ENCODE results near the gene AQP1. TPM values are rescaled to one million over a fixed set of nuclear protein-coding genes. Genes with fewer than 3 reads are reported as not detected.
A peak's percentile ranks its signal among the peaks of the same experiment; 100 is the strongest.

The AQP1 gene
- total and polyA plus RNA-seq, 2 experiments from 2014 or later = 0.33 to 0.54 TPM

- Histone ChIP-seq H3K4me1 (ENCODE audit: insufficient read depth) (peaks cover 26% of the 10 kb centered on the region), H3K79me2 (ENCODE audit: insufficient read depth) (no peaks in the 10 kb centered on the region), H3K9me3 (ENCODE audit: low read depth) (no peaks in the 10 kb centered on the region), H3K36me3 (ENCODE audit: low read depth) (no peaks in the 10 kb centered on the region), H3K9me2 (ENCODE audit: insufficient read depth) (no peaks in the 10 kb centered on the region), H3K4me2 (ENCODE audit: unreplicated experiment) (peak overlapping the region; percentile 53), H3F3A (ENCODE audit: insufficient read depth) (no peaks in the 10 kb centered on the region), H3K9ac (peak overlapping the region; percentile 34; the same call in 1 of the 2 replicates), H2AFZ (no peak overlapping the region), H3K27me3 (replicated peaks; ENCODE audit: insufficient read depth) (no peaks in the 10 kb centered on the region), H3K27ac (peak overlapping the region; percentile 46), H4K20me1 (ENCODE audit: insufficient read depth) (no peaks in the 10 kb centered on the region), H3K4me3 (no peak overlapping the region)
- WGBS, 2 experiments (ENCODE audit: low coverage in 1 of 2, low lambda C conversion rate in 2 of 2, missing lambda C conversion rate in 2 of 2) = 62 to 68% methylated on average over 7 of the region's 7 CpGs
- TF ChIP-seq EZH2phosphoT487 (IDR thresholded peaks at IDR 0.05; ENCODE audit: insufficient read depth, low read depth) (no peak), EZH2 (IDR thresholded peaks at IDR 0.05; ENCODE audit: insufficient read depth, poor library complexity, severe bottlenecking) (no peak)
- in situ Hi-C loops (cut with MboI) = no loop called here
- DNase-seq = peak; percentile 61
Observed at GRCh38 chr7:30906014-30906413, 5.6 kb upstream of the AQP1 start.

GRCh38 chr7:30906515-30907240 lies 5.0 kb upstream of the AQP1 start:
- Histone ChIP-seq H3K4me3 (no peak overlapping the region), H3K27ac (peak overlapping the region; percentile 46), H3K9me3 (ENCODE audit: low read depth) (no peaks in the 10 kb centered on the region), H2AFZ (no peak overlapping the region), H3K4me1 (ENCODE audit: insufficient read depth) (peaks cover 26% of the 10 kb centered on the region), H3K9ac (peak overlapping the region; percentile 47; the same call in 1 of the 2 replicates), H3K27me3 (replicated peaks; ENCODE audit: insufficient read depth) (no peaks in the 10 kb centered on the region), H4K20me1 (ENCODE audit: insufficient read depth) (no peaks in the 10 kb centered on the region), H3K9me2 (ENCODE audit: insufficient read depth) (no peaks in the 10 kb centered on the region), H3K79me2 (ENCODE audit: insufficient read depth) (no peaks in the 10 kb centered on the region), H3K36me3 (ENCODE audit: low read depth) (no peaks in the 10 kb centered on the region), H3F3A (ENCODE audit: insufficient read depth) (no peaks in the 10 kb centered on the region), H3K4me2 (ENCODE audit: unreplicated experiment) (peak overlapping the region; percentile 53)
- in situ Hi-C loops (cut with MboI) = no loop called here
- no peak for TF ChIP-seq EZH2phosphoT487 (IDR thresholded peaks at IDR 0.05; ENCODE audit: insufficient read depth, low read depth)
- no peak for TF ChIP-seq EZH2 (IDR thresholded peaks at IDR 0.05; ENCODE audit: insufficient read depth, poor library complexity, severe bottlenecking)
- peak; percentile 92 for DNase-seq
- WGBS, 2 experiments (ENCODE audit: low coverage in 1 of 2, low lambda C conversion rate in 2 of 2, missing lambda C conversion rate in 2 of 2) = 40 to 44% methylated on average over 9 to 11 of the region's 11 CpGs

GRCh38 chr7:30907527-30908267 lies 4.0 kb upstream of the AQP1 start:
- peak; percentile 57 for DNase-seq
- in situ Hi-C loops (cut with MboI) = no loop called here
- H3K27ac ChIP-seq = no peak overlapping the region; the same call in 1 of the 2 replicates

GRCh38 chr7:30908681-30909080 lies 3.0 kb upstream of the AQP1 start:
- no peak overlapping the region for H3K4me2 ChIP-seq (ENCODE audit: unreplicated experiment)
- no peak overlapping the region for H3K9ac ChIP-seq

More at GRCh38 chr7:30907527-30908267, 4.0 kb upstream of the AQP1 start:
- Histone ChIP-seq H3K4me3 (no peak overlapping the region), H3K36me3 (ENCODE audit: low read depth) (no peaks in the 10 kb centered on the region), H3K9me3 (ENCODE audit: low read depth) (no peaks in the 10 kb centered on the region), H3K27me3 (replicated peaks; ENCODE audit: insufficient read depth) (no peaks in the 10 kb centered on the region), H2AFZ (no peak overlapping the region), H3K9ac (no peak overlapping the region), H3K4me2 (ENCODE audit: unreplicated experiment) (no peak overlapping the region), H3F3A (ENCODE audit: insufficient read depth) (no peaks in the 10 kb centered on the region), H3K9me2 (ENCODE audit: insufficient read depth) (no peaks in the 10 kb centered on the region), H3K79me2 (ENCODE audit: insufficient read depth) (no peaks in the 10 kb centered on the region), H3K4me1 (ENCODE audit: insufficient read depth) (peaks cover 26% of the 10 kb centered on the region), H4K20me1 (ENCODE audit: insufficient read depth) (no peaks in the 10 kb centered on the region)
- TF ChIP-seq EZH2phosphoT487 (IDR thresholded peaks at IDR 0.05; ENCODE audit: insufficient read depth, low read depth) (no peak), EZH2 (IDR thresholded peaks at IDR 0.05; ENCODE audit: insufficient read depth, poor library complexity, severe bottlenecking) (no peak)
- 33 to 41% methylated on average over 13 to 14 of the region's 14 CpGs for WGBS, 2 experiments (ENCODE audit: low coverage in 1 of 2, low lambda C conversion rate in 2 of 2, missing lambda C conversion rate in 2 of 2)

More at GRCh38 chr7:30908681-30909080, 3.0 kb upstream of the AQP1 start:
- DNase-seq = no peak
- in situ Hi-C loops (cut with MboI) = no loop called here
- Histone ChIP-seq H3K36me3 (ENCODE audit: low read depth) (no peaks in the 10 kb centered on the region), H3K9me2 (ENCODE audit: insufficient read depth) (no peaks in the 10 kb centered on the region), H4K20me1 (ENCODE audit: insufficient read depth) (no peaks in the 10 kb centered on the region), H3K4me1 (ENCODE audit: insufficient read depth) (peaks cover 26% of the 10 kb centered on the region), H3K9me3 (ENCODE audit: low read depth) (no peaks in the 10 kb centered on the region), H2AFZ (no peak overlapping the region), H3K27me3 (replicated peaks; ENCODE audit: insufficient read depth) (no peaks in the 10 kb centered on the region), H3K79me2 (ENCODE audit: insufficient read depth) (no peaks in the 10 kb centered on the region), H3K4me3 (no peak overlapping the region), H3K27ac (no peak overlapping the region), H3F3A (ENCODE audit: insufficient read depth) (no peaks in the 10 kb centered on the region)
- WGBS, 2 experiments (ENCODE audit: low coverage in 1 of 2, low lambda C conversion rate in 2 of 2, missing lambda C conversion rate in 2 of 2) = 93 to 96% methylated on average over 10 of the region's 10 CpGs
- no peak for TF ChIP-seq EZH2 (IDR thresholded peaks at IDR 0.05; ENCODE audit: insufficient read depth, poor library complexity, severe bottlenecking)
- no peak for TF ChIP-seq EZH2phosphoT487 (IDR thresholded peaks at IDR 0.05; ENCODE audit: insufficient read depth, low read depth)
